ENCODE data around the gene POP5.
"Not testable (repeated sequence)": the region's sequence is repeated elsewhere in the genome, so short reads cannot be mapped to it uniquely, and the experiment has no call there.

POP5 gene

GRCh38 chr12:120536064-120536791 lies 45.0 kb downstream of the POP5 start:
- no peak for DNase-seq

DNA sequence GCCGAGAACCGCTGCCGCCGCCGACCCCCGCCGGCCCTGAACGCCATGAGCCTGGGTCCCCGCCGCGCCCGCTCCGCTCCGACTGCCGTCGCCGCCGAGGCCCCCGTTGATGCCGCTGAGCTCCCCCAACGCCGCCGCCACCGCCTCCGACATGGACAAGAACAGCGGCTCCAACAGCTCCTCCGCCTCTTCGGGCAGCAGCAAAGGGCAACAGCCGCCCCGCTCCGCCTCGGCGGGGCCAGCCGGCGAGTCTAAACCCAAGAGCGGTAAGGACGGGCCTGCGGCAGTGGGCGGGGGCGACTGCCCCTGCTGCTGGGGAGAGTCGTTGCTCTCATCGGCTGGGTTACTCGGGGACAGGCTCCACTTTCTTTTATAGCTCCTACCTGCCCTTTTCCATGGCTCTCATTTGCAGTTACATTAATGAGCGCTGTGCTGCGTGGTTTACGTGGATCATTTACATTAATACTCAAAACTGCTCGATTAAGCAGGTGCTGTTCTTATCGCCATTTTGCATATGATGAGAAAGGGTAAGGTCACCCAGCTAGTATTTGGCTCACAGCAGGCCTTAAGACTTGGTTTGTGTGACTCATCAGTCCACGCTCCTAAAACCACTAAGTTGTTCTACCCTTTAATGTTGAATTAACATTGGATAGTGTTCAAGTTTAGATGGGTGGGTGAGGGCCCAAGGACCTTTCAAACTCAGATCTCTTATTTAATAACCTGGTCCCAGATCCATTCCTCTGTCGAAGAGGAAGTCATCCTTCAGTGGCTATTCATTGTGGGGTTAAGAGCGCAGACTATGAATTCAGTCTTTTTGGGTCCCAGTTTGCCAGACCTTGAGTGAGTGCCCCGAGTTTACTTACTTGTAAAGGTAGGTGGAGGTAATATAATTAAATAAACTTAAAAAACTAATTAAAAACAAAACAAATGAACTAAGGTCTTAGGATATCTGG lies 46.2 kb downstream of the POP5 start:
- peak; percentile 45 to 70 (median 56) for DNase-seq

- peak; percentile 83 to 96 (median 88) for DNase-seq
Measured at GRCh38 chr12:120534203-120534702, 46.9 kb downstream of the POP5 start, which contains the start of gene RNF10. Gene RNF10 (plus strand): TSS chr12:120534356. CDS start chr12:120534812, 456 bp downstream.

DNA sequence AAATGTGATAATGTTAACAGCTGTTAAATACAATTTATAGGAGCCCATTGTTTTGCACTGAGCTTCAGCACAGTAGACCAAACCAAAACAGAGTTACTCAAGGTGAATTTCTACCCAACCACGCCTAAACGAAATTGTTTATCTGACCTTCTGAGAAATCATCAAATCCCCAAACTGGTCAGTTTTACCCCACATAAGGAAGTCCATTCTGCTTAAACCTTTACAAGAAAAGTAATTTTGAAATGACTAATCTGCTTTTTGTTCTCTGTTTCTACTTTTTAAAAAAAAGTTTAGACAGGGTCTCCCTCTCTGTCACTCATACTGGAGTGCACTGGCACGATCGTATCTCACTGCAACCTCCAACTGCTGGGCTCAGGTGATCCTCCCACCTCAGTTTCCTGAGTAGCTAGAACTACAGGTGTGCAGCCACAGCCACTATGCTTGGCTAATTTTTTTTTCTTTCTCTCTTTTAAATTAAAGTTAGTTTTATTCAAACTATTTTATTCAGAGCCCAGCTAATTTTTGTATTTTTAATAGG lies 48.4 kb downstream of the POP5 start:
- no peak for DNase-seq

DNA sequence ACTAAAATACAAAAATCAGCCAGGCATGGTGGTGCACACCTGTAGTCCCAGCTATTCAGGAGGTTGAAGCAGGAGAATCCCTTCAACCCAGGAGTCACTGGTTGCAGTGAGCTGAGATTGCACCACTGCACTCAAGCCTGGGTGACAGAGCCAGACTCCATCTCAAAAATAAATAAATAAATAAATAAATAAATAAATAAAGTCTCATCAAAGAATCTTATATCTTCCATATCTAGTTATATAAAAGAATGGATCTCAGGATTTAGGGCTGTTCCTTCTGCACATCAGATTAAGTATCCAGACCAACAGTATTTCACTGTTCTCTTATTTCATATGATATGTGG lies 50.8 kb downstream of the POP5 start:
- not testable (repeated sequence) for DNase-seq

DNA sequence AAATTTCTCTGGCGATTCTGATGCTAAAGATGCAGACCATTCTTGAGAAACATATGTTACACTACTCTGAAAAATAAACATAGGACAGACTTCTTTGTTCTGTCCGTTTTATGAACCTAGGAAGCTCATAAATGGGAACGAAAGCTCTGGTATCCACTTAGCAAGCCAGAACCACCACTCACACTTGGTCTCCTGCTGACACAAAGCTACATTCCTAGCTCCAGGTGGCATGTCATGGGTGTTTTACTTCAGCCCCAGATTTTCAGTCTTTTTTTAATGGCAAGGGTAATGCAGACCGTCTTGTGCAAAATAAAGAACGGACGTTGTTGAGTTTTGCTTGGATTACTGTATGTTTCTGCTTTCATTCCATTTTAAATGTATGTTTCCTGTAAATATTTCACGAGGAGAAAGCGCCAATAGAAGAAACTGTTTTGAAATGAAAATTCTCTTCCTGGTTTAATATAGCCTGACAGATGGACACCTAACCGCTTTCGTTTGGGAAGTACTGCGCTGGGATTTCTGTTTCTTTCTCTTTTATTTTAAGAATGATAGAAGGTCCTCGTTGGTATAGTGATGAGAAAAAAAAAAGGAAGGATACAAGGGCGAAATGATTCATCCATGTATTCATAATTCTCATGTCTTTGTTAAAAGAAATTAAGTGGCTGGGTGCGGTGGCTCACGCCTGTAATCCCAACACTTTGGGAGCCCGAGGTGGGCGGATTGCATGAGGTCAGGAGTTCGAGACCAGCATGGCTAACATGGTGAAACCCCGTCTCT lies 51.4 kb downstream of the POP5 start:
- DNase-seq: peak; percentile 55 to 76 (median 70)

- peak; percentile 90 to 95 (median 92) for DNase-seq
Measured at GRCh38 chr12:120528861-120529525, 52.2 kb downstream of the POP5 start, which contains the start of gene COQ5. Gene COQ5 (minus strand): TSS chr12:120529158. CDS start chr12:120529141, 17 bp downstream.

Data from suppressor macrophage (primary cell).